Loucy (cell line): ENCODE data around the gene SCO2.
"Not testable (repeated sequence)": the region's sequence is repeated elsewhere in the genome, so short reads cannot be mapped to it uniquely, and the experiment has no call there.

Source experiments
- CTCF ChIP-seq: fragments of 200-600 bp; sonication (generic); conservative IDR thresholded peaks from 2 replicates; pipeline ENCODE4 v1.5.1; 2014; ENCODE audit warnings: mild to moderate bottlenecking, antibody characterized with exemption, low read length
- EZH2phosphoT487 ChIP-seq: fragments of 200-600 bp; IDR thresholded peaks from 2 replicates; pipeline ENCODE4 v1.6.1; 2018; ENCODE audit warnings: antibody characterized with exemption, mild to moderate bottlenecking, moderate library complexity, borderline replicate concordance

GRCh38 chr22:50520184-50520583, 5.2 kb downstream of the SCO2 start:
- TF ChIP-seq CTCF, EZH2phosphoT487: not testable (repeated sequence)
